Measurements from ENCODE around the gene KAT7. TPM values are rescaled to one million over a fixed set of nuclear protein-coding genes. Genes with fewer than 3 reads are reported as not detected.
A peak's percentile ranks its signal among the peaks of the same experiment; 100 is the strongest.

Gene KAT7
- total RNA-seq, 1 donor from 2014 or later, result 64.0 TPM

- peaks cover 10% of the 10 kb centered on the region for H3K4me1 Mint-ChIP-seq (ENCODE audit: unreplicated experiment)
- H3K36me3 Mint-ChIP-seq, result no peaks in the 10 kb centered on the region
- no peak overlapping the region for H3K27ac Mint-ChIP-seq
- no peak overlapping the region for H3K4me3 Mint-ChIP-seq
- no peaks in the 10 kb centered on the region for H3K9me3 Mint-ChIP-seq
- TF ChIP-seq CTCF (conservative IDR thresholded peaks at IDR 0.05), result no peak
- DNase-seq (ENCODE audit: extremely low spot score, unreplicated experiment), result no peak
- H3K27me3 Mint-ChIP-seq, result peaks cover 33% of the 10 kb centered on the region
Observed at GRCh38 chr17:49858796-49859195, 70.3 kb downstream of the KAT7 start.

DNA sequence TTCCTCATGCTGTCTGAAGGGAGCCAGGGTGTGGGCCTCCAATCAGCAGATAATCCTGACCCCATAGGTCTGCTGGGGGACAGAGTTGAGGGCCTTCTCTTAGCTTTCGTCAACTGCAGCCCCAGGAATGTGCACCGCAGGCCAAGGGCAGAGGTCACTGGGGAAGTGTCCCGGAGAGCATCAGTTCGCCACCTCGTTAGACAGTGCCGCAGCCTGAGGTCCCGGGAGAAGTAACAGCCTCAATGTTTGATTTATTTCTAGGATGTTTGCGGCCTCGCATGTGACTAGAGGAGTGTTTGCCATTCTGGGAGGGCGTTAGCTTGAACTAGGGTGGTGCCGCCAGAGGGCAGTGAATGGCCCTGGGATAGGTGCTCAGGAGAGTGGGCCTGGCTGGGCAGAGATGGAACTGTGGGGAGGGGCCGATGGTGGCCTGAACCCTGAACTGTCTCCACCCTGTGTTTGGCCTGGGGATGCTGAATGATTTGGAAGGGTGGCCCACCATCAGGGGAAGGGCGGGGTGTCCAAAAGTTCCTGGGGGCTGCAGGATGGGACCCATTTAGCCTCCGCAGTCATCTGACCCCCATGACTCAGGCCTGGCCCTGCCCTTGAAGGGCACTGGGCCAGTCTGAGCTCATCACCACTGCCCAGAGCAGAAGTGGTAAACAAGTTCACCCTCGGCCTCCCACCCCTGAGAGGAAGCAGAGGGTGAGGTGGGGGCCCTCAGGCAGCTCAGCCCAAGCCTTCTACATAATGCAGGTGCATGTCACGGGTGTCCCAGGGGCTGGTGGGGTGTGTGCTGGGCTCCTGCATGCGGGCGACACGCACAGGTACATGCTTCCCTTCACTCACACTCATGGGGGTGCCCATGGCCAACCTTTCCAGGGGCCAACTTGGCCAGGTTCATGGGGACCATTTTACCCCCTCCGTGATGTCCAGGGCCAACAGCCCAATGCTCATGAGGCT lies 71.8 kb downstream of the KAT7 start:
- no peak overlapping the region for H3K27ac Mint-ChIP-seq
- peaks cover 18% of the 10 kb centered on the region for H3K27me3 Mint-ChIP-seq
- H3K4me1 Mint-ChIP-seq (ENCODE audit: unreplicated experiment), result peaks cover 19% of the 10 kb centered on the region
- no peaks in the 10 kb centered on the region for H3K36me3 Mint-ChIP-seq
- no peak for DNase-seq (ENCODE audit: extremely low spot score, unreplicated experiment)
- no peak for TF ChIP-seq CTCF (conservative IDR thresholded peaks at IDR 0.05)
- no peak overlapping the region for H3K4me3 Mint-ChIP-seq
- H3K9me3 Mint-ChIP-seq, result no peaks in the 10 kb centered on the region

GRCh38 chr17:49861150-49861884 lies 72.8 kb downstream of the KAT7 start:
- no peak overlapping the region for H3K4me3 Mint-ChIP-seq
- H3K27ac Mint-ChIP-seq, result no peak overlapping the region
- H3K36me3 Mint-ChIP-seq, result no peaks in the 10 kb centered on the region
- H3K9me3 Mint-ChIP-seq, result no peaks in the 10 kb centered on the region
- no peak for DNase-seq (ENCODE audit: extremely low spot score, unreplicated experiment)
- peaks cover 27% of the 10 kb centered on the region for H3K4me1 Mint-ChIP-seq (ENCODE audit: unreplicated experiment)
- H3K27me3 Mint-ChIP-seq, result peaks cover 12% of the 10 kb centered on the region
- peak; percentile 98 for TF ChIP-seq CTCF (conservative IDR thresholded peaks at IDR 0.05)

DNA sequence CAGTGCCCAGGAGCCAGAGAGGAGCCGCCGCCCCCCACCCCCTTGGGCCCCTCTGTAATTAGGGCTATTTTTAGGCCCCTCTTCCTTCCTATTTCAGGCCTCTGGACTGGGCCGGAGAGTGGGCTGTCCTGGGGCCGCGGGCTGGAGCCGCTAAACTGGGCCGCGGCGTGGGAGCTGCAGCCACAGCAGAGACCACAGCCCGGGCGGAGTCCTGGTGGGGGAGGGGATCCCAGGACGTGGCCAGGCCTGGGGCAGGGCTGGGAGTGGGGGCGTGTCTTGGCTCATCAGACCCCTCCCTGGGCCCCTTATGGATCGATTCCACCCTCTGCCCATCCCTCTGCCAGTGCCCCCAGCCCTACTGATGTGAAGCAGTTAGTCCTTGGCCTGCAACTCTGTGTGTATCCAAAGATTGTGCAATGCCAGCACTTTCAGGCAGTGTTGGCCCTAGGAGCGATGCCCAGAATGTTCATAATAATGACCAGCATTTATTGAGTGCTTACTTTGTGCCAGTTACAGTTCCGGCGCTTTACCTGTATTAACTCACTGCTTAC lies 74.4 kb downstream of the KAT7 start:
- peaks cover 27% of the 10 kb centered on the region for H3K4me1 Mint-ChIP-seq (ENCODE audit: unreplicated experiment)
- peaks cover 13% of the 10 kb centered on the region for H3K27me3 Mint-ChIP-seq
- TF ChIP-seq CTCF (conservative IDR thresholded peaks at IDR 0.05), result no peak
- H3K4me3 Mint-ChIP-seq, result no peak overlapping the region
- DNase-seq (ENCODE audit: extremely low spot score, unreplicated experiment), result no peak
- H3K36me3 Mint-ChIP-seq, result no peaks in the 10 kb centered on the region
- H3K27ac Mint-ChIP-seq, result no peak overlapping the region
- no peaks in the 10 kb centered on the region for H3K9me3 Mint-ChIP-seq

DNA sequence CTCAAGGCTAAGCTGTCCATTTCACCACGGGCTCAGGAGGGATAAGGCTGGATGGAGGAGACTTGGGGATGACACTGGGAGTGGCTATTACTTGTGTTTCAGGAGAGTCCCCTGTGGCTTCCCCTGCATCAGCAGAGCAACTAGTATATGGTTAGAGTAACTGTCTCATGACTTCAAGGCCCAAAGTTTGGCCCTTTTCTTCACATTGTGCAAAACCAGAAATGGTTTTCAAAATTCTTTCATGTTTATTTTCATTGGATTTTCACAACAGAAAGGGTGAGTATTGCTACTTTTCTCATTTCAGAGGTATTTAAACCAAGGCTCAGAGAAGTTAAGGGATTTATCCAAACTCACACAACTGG lies 77.5 kb downstream of the KAT7 start:
- H3K4me1 Mint-ChIP-seq (ENCODE audit: unreplicated experiment), result peaks cover 30% of the 10 kb centered on the region
- H3K36me3 Mint-ChIP-seq, result no peaks in the 10 kb centered on the region
- TF ChIP-seq CTCF (conservative IDR thresholded peaks at IDR 0.05), result no peak
- H3K27ac Mint-ChIP-seq, result peak overlapping the region; percentile 23
- no peak overlapping the region for H3K4me3 Mint-ChIP-seq
- peaks cover 11% of the 10 kb centered on the region for H3K27me3 Mint-ChIP-seq
- no peak for DNase-seq (ENCODE audit: extremely low spot score, unreplicated experiment)
- H3K9me3 Mint-ChIP-seq, result no peaks in the 10 kb centered on the region
